ENCODE results near the gene RAB11FIP3. TPM values are rescaled to one million over a fixed set of nuclear protein-coding genes. Genes with fewer than 3 reads are reported as not detected.

Gene RAB11FIP3
- total RNA-seq, 1 experiment from 2014 or later: 33.7 TPM

DNA sequence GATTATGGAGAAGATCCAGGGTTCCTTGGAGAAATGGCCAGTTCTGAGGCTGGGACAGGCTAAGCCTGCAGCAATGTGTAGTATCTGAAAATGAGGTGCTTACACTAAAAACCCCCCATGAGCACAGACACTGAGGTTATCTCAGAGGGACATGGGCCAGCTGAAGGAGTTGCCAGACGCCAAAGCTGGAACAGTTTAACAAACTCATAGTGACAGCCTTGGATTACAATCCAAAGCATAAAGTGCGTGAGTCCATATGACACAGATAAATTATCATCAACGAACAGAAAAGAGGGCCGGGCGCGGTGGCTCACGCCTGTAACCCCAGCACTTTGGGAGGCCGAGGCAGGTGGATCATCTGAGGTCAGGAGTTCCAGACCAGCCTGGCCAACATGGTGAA is 90.9 kb downstream of the RAB11FIP3 start:
- H3K4me3 Mint-ChIP-seq (ENCODE audit: low read depth, unreplicated experiment): no peak overlapping the region
- H3K9me3 Mint-ChIP-seq (ENCODE audit: low read depth, unreplicated experiment): no peaks in the 10 kb centered on the region
- intact Hi-C loops (cut with micrococcal nuclease; ENCODE audit: unreplicated experiment): no loop called here
- no peaks in the 10 kb centered on the region for H3K27me3 Mint-ChIP-seq (ENCODE audit: unreplicated experiment)
- no peaks in the 10 kb centered on the region for H3K4me1 Mint-ChIP-seq (ENCODE audit: low read depth, unreplicated experiment)
- H3K36me3 Mint-ChIP-seq (ENCODE audit: insufficient read depth, unreplicated experiment): peaks cover 1% of the 10 kb centered on the region
- H3K27ac Mint-ChIP-seq (ENCODE audit: unreplicated experiment): no peak overlapping the region
- DNase-seq: no peak
- TF ChIP-seq, protein P1, sequence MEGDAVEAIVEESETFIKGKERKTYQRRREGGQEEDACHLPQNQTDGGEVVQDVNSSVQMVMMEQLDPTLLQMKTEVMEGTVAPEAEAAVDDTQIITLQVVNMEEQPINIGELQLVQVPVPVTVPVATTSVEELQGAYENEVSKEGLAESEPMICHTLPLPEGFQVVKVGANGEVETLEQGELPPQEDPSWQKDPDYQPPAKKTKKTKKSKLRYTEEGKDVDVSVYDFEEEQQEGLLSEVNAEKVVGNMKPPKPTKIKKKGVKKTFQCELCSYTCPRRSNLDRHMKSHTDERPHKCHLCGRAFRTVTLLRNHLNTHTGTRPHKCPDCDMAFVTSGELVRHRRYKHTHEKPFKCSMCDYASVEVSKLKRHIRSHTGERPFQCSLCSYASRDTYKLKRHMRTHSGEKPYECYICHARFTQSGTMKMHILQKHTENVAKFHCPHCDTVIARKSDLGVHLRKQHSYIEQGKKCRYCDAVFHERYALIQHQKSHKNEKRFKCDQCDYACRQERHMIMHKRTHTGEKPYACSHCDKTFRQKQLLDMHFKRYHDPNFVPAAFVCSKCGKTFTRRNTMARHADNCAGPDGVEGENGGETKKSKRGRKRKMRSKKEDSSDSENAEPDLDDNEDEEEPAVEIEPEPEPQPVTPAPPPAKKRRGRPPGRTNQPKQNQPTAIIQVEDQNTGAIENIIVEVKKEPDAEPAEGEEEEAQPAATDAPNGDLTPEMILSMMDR (IDR thresholded peaks at IDR 0.05; ENCODE audit: unreplicated experiment): no peak
- no TSS peak for BruUV-seq (replicated peaks)
- CTCF ChIA-PET: no interaction called here

DNA sequence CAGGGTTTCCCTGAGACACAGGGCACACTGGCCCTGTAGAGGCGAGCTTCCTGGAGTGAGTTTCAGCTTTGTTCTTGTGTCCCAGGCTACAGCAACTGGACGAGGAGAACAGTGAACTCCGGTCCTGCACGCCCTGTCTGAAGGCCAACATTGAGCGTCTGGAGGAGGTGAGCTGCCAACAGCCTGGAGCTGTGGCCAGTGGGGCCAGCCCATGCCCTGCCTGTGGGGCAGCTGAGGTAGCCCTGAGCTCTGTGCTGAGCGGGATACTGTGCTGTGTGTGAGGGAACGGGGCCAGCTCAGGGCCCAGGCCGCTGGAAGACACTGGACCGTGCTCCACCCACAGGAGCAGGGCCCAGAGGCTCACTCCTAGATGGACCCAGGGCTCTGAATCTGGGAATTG is 93.4 kb downstream of the RAB11FIP3 start:
- intact Hi-C loops (cut with micrococcal nuclease; ENCODE audit: unreplicated experiment): no loop called here
- H3K4me1 Mint-ChIP-seq (ENCODE audit: low read depth, unreplicated experiment): peaks cover 7% of the 10 kb centered on the region
- BruUV-seq (replicated peaks): no TSS peak
- H3K27ac Mint-ChIP-seq (ENCODE audit: unreplicated experiment): no peak overlapping the region
- H3K36me3 Mint-ChIP-seq (ENCODE audit: insufficient read depth, unreplicated experiment): peaks cover 27% of the 10 kb centered on the region
- no peaks in the 10 kb centered on the region for H3K9me3 Mint-ChIP-seq (ENCODE audit: low read depth, unreplicated experiment)
- TF ChIP-seq, protein P1 (IDR thresholded peaks at IDR 0.05; ENCODE audit: unreplicated experiment): no peak
- H3K27me3 Mint-ChIP-seq (ENCODE audit: unreplicated experiment): no peaks in the 10 kb centered on the region
- CTCF ChIA-PET: interaction anchor here (0.6 kb wide), 1 partner anchor 55 kb away, joined by 11 read pairs; no protein-coding TSS in a partner anchor
- DNase-seq: no peak
- H3K4me3 Mint-ChIP-seq (ENCODE audit: low read depth, unreplicated experiment): no peak overlapping the region

DNA sequence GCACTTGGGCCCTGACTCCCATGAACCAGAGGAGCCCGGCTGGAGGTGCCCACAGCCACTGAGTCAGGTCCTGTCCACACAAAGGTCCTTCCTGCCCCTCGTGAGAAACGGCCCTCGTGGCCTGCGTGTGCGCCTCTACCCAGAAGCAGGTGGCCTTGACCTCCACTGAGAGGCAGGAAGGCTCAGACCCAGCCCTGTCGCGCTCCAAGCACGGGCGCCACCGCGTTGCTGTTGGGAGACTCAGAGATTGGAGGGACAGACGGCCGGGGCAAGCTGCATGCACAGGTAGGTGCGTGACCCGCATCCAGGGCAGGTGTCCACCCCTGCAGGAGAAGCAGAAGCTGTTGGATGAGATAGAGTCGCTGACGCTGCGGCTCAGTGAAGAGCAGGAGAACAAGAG is 94.0 kb downstream of the RAB11FIP3 start:
- DNase-seq: no peak
- H3K4me3 Mint-ChIP-seq (ENCODE audit: low read depth, unreplicated experiment): no peak overlapping the region
- no peaks in the 10 kb centered on the region for H3K27me3 Mint-ChIP-seq (ENCODE audit: unreplicated experiment)
- peaks cover 7% of the 10 kb centered on the region for H3K4me1 Mint-ChIP-seq (ENCODE audit: low read depth, unreplicated experiment)
- CTCF ChIA-PET: interaction anchor here (0.7 kb wide), 1 partner anchor 14 kb away, joined by 3 read pairs; no protein-coding TSS in a partner anchor
- intact Hi-C loops (cut with micrococcal nuclease; ENCODE audit: unreplicated experiment): no loop called here
- H3K27ac Mint-ChIP-seq (ENCODE audit: unreplicated experiment): no peak overlapping the region
- no TSS peak for BruUV-seq (replicated peaks)
- peaks cover 33% of the 10 kb centered on the region for H3K36me3 Mint-ChIP-seq (ENCODE audit: insufficient read depth, unreplicated experiment)
- TF ChIP-seq, protein P1 (IDR thresholded peaks at IDR 0.05; ENCODE audit: unreplicated experiment): no peak
- no peaks in the 10 kb centered on the region for H3K9me3 Mint-ChIP-seq (ENCODE audit: low read depth, unreplicated experiment)

DNA sequence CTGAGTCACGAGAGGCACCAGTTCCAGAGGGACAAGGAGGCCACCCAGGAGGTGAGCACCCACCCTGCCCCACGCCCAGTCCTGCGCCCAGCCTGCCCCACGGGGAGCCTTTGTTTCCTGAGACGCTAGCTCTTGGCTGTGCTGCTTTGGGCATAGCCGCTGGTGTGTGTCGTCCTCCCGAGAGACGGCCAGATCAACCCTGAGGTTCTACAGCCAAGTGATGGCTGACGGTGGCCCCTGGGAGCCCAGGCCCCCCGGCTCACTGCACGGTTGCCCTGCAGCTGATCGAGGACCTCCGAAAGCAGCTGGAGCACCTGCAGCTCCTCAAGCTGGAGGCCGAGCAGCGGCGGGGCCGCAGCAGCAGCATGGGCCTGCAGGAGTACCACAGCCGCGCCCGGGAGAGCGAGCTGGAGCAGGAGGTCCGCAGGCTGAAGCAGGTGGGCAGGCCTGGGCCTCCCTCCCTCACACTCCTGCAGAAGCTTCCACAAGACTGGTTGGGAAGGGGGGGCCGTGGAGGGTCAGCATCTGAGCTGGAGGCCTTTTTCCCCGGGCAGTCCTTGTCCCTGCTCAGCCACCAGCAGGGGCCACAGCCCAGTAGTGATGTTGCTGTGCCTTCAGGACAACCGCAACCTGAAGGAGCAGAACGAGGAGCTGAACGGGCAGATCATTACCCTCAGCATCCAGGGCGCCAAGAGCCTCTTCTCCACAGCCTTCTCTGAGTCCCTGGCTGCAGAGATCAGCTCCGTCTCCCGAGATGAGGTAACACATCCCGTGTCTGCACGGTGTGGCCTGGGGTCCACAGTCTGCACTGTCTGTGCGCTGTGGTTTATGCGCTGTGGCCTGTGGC is 94.6 kb downstream of the RAB11FIP3 start:
- Mint-ChIP-seq H3K36me3 (ENCODE audit: insufficient read depth, unreplicated experiment) (peaks cover 37% of the 10 kb centered on the region), H3K4me3 (ENCODE audit: low read depth, unreplicated experiment) (no peak overlapping the region), H3K9me3 (ENCODE audit: low read depth, unreplicated experiment) (no peaks in the 10 kb centered on the region), H3K4me1 (ENCODE audit: low read depth, unreplicated experiment) (peaks cover 9% of the 10 kb centered on the region), H3K27me3 (ENCODE audit: unreplicated experiment) (no peaks in the 10 kb centered on the region), H3K27ac (ENCODE audit: unreplicated experiment) (no peak overlapping the region)
- intact Hi-C loops (cut with micrococcal nuclease; ENCODE audit: unreplicated experiment): loop anchor here (10.0 kb wide), 1 partner anchor 115 kb away; the partner anchor contains the start of genes METTL26 and WFIKKN1
- CTCF ChIA-PET: interaction anchor here (0.7 kb wide), 1 partner anchor 14 kb away, joined by 3 read pairs; no protein-coding TSS in a partner anchor
- no TSS peak for BruUV-seq (replicated peaks)
- DNase-seq: no peak
- TF ChIP-seq, protein P1 (IDR thresholded peaks at IDR 0.05; ENCODE audit: unreplicated experiment): no peak

Measured in Calu3 (cell line).